NCI-H2196 treated with DMSO at 0.1 percent for 48 hours (cell line): ENCODE measurements around the gene PAX9.
A peak's percentile ranks its signal among the peaks of the same experiment; 100 is the strongest.

ENCODE experiments used
- DNase-seq: peaks from one replicate; lab custom pipeline; 2025; ENCODE audit not compliant: unreplicated experiment; lab: John Stamatoyannopoulos, UW

The PAX9 gene

DNA sequence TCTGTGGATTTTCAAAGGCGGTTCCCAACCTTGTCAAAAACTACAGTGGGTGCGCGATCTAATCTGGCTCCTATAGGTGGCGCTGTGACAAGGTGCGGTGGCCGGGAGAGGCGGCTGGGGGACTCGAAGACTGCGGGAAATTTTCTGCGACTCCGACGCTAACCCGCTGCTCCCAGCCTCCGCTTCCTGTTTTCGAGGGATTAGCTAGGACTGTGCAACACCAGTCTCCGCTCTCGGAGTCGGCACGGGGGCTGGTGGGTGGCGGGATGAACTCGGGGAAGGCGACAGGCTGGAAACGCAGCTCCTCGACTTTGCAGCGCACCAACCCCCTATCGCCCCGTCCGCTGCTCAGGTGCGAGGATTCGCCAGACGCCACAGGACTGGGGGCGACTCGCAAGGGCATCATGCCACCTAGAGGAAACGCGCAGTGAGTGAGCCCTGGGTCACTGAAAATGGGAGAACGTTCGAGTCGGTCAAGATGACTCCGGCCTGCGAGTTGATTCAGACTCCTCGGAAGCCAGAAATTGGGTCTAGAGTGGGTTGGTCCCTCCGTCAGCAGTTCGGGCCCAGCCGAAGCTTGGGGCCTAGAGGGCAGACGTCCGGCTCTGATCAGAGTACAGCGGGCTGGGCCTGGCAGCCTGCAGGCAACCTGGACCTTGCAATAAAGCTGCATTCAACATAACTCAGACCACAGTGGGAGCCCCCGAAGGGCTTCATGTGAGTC lies 5.5 kb upstream of the PAX9 start:
- peak; percentile 36 for DNase-seq

DNA sequence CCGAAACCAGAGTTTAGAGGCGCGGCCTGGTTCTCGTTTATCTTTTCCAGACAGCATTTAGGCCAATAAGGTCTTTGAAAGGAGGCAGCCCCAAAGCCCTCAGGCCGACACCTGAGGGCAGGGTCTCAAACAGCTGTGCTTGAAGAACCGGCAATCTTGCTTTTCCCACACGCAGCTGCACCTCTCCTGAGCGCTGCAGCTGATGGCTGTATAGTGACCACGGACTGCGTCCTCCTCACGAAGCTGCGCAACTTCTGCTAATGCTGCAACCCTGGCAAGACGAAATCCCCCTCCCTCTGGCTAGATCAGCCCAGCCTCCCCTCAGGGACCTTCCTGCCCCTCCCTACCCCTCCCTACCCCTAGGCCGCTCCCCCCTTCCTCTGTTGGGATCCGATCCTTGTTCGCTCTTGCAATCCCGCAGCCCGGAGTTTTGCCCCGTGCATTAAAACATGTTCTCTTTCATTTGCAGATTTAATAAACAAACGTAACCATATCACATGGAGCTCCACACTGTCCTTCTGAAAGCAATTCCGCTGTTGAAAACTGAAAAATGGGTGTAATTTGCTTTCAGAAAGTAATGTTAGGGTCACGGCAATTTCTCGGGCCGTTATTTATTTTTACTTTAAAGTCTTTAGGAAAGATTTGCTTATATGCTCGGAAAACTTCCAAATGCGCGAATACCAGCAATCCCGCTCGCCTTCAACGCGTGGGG lies 4.8 kb upstream of the PAX9 start:
- no peak for DNase-seq

DNA sequence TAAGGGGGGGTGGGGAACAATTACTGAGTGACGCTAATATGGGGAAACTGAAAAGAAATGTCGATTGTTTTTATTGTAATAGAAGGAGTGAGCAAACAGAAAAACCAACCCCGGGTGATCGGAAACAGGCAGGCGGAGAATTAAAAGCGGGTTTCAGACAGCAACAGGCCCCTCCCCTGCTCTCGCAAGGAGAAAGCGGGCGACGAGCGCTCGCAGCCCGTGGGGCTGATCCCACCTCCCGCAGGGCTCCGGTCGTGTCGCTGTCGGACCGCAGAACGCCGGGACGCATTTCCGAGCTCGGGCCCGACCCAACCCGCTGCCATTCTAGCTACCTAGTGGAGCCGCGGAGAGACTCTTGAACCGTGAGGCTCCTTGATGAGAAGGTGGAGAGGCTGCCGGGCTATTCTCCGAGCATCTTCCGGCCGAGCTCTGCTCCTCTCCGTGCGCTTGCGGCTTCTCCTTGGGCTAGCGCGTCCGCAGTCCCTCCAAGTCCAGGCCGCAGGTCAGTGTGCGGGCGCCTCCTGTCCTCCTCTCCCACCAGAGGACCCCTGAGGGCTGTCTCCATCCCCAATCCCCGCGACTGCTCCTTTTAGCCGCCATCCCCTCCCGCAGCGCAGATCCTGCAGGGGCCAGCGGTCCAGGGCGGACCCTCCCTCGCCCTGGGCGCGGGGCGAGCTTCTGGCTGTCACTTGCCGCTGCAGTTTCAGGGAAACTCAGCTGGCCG lies 4.1 kb upstream of the PAX9 start:
- DNase-seq, result no peak

DNA sequence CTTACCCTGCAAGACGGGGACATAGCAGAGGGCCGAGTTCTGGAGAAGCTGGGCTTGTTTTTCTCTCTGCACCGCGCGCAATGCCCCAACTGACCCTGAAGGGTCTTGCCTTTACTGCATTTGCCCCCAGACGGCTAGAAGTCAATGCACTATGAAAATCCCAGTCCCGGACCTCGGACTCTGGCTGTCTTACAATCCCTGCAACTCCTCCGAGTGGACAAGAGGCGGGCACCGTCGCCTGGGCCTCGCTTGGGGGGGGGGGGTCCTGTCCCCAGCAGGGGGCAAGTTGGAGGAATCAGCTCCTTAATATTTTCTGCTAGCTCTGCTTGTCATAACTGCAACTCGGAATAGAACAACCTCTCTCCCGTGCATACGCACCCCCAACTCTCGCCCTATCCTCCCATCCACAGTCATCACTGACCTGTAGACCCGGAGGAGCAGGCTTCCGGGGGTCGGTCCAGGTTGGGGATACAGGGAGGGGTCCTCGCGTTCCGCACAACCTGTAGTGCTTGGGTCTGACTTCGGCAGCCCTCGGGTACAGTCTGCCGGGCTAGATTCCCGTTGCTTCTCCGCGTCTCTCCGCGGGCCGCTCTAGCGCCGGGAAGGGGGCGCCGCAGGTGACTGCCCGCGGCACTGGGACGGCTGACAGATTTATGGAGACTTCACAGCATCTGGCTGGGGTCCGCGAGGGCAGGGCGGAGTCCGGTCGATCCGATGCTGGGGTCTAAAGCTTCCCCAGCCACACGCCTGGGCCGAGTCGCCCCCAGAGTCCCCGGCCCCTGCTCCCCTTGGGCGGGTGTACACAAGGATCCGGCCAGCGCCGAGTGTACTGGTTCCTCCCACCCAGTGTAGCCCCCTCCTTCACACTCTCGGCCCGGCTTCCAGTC lies 3.3 kb upstream of the PAX9 start:
- no peak for DNase-seq

DNA sequence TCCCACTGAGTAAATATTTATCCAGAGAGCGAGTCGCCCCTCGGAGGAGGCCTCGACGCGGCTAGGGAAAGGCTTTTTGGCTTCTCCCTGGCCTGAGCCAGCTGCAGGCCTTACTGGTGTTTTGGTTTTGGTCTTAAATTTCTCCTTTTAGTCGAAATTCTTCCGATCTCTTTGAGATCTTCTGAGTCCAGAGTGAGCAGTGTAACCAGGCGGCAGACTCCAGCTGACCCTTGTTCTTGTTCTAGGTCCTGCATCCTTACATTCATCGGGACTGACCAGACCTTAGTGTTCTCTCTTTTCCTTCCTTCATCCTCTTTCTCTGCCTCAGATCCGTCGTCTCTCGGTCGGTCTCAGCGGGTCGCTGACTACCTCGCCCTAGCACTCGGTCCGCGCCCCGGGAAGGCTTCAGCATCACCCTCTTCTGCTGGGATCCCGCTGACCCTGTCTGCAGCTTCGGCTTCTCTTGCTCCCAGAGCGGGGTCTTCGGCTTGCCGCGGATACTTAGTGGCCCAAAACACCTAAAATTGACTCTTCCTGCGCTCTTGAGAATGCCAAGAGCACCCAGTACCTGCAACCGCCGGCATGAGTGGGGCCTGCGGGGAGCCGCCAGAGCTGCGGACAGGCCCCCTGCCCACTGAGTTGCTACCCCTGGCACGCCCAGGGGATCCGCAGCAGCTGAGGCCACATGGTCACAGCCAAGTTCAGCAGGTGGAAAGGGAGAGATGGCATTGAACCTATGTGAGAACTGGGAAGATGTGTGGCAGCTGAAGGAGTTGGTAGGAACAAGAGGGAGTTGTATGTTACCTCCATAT lies 2.4 kb upstream of the PAX9 start:
- DNase-seq, result no peak

DNA sequence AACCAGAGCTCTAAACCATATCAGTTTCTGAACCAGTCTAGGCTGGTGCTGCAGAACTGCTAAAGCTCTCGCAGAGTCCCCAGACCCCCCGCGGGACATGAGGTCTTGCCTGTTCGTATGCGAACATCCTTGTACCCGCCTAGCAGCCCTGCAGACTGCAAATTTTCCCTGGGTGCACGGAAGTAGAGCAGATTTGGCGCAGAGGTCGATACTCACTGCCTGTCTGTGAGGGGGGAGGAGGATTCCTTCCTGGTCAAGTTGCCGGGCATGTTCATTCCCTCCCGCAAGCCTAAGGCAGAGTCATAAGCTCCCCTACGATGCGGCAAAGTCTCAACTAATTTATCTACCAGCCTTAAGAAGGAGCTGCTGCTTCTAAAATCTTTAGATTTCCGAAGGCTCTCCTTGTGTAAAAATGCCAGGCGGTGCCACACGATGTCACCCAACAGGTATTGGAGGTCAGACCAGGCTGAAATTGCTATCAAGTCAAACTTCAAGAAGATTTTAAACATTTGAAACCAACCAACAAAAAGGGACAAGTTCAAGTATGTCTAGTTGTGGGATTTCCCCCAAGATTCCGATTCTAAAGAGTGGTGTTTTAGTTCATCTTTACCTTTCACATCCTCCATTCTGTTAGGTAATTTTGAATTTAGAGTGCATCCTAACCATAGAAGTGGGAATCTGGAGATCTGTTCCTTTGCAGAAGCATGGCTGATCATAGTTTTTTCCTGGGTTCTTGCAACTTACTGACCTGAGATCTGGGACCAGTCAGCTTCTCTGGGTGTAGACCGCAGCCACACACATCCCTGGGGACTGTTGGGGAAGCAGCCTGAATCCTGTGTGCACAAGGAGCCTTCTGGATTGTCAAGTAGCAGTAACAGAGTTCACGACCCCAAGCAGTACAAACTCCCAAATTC lies 1.6 kb upstream of the PAX9 start:
- DNase-seq, result no peak

DNA sequence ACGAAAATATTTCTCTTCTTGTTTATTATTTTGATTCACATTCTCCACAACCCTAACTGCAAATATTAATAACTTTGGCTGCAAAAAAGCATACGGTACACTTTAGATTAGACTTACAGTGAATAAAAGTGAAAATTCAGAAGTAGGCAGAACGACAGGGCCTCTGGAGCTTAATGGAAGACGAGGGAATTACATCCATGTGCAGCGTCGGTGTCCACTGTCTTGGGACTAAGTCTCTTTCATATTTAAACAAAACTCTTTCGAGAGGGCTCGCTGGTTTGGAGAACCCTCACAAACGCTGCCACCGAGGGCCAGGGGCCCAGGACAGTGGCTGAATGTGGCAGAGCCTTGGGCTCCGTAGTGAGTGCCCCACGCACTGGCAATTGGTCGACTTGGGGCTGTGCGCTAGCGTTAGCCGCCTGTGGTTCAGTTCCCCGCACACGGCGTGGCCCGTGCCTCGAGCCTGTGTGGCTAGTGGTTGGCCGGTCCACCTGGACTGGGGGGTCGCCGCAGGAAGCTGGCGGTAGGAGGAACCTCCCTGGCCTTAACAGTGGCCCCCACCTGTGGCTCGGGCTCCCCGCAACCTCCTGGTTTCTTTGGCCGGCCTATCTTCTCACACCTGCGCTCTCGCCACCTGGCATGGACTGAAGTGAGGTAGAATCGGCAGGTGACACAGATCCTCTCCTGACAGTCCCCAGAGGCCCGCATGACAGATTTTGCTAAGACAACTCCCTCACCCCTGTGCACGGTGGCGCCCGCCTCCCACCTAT lies 739 bp upstream of the PAX9 start:
- DNase-seq, result no peak

DNA sequence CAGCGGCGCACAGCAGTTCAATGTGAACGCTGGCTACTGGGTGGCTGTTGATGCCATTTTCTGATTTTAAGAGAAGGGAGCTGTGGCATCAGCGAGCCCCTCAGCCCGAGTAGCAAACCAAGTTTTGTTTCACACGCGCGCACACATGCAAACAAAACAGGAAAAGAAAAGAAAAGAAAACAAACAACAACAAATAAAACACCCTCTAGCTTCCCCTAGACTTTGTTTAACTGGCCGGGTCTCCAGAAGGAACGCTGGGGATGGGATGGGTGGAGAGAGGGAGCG lies 540 bp downstream of the PAX9 start:
- no peak for DNase-seq

DNA sequence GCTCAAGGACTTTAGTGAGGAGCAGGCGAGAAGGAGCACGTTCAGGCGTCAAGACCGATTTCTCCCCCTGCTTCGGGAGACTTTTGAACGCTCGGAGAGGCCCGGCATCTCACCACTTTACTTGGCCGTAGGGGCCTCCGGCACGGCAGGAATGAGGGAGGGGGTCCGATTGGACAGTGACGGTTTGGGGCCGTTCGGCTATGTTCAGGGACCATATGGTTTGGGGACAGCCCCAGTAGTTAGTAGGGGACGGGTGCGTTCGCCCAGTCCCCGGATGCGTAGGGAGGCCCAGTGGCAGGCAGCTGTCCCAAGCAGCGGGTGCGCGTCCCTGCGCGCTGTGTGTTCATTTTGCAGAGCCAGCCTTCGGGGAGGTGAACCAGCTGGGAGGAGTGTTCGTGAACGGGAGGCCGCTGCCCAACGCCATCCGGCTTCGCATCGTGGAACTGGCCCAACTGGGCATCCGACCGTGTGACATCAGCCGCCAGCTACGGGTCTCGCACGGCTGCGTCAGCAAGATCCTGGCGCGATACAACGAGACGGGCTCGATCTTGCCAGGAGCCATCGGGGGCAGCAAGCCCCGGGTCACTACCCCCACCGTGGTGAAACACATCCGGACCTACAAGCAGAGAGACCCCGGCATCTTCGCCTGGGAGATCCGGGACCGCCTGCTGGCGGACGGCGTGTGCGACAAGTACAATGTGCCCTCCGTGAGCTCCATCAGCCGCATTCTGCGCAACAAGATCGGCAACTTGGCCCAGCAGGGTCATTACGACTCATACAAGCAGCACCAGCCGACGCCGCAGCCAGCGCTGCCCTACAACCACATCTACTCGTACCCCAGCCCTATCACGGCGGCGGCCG lies 1.1 kb downstream of the PAX9 start:
- DNase-seq, result no peak

DNA sequence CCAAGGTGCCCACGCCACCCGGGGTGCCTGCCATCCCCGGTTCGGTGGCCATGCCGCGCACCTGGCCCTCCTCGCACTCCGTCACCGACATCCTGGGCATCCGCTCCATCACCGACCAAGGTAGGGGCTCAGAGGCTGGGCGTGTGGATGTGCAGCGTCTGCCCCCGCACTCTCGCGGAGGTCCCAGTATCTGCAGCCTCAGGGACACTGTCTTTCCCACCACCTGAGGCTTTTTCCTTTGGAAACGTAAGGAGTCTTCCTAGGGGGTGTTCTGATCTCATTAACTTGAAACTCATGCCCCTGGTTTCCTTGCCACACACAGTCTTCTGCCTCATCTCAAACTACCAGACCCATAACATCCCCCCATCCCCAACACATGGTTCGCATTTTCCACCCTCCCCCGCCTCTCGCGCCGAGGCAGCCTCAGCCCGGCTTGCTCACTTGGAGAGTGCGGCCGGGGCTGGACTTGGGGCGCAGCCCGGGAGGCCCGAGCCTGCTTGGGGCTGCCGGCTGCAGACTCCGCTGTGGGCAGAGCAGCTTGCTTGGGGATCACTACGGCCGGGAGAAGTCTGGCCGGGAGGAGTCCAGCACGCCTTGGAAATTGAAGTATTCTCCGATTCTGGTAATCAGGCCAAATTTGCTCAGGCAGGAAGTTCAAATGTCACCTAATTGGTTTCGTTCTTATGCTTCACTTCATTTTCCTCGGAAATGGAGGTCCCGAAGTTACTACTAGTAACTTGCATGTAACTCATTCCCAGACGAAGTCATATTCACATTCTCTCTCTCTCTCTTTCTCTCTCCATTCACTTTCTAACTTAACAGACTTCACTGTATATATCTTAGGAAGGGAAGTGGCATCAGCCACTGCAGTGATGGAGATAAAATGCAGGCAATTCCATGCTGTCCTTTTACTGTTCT lies 2.0 kb downstream of the PAX9 start:
- no peak for DNase-seq

DNA sequence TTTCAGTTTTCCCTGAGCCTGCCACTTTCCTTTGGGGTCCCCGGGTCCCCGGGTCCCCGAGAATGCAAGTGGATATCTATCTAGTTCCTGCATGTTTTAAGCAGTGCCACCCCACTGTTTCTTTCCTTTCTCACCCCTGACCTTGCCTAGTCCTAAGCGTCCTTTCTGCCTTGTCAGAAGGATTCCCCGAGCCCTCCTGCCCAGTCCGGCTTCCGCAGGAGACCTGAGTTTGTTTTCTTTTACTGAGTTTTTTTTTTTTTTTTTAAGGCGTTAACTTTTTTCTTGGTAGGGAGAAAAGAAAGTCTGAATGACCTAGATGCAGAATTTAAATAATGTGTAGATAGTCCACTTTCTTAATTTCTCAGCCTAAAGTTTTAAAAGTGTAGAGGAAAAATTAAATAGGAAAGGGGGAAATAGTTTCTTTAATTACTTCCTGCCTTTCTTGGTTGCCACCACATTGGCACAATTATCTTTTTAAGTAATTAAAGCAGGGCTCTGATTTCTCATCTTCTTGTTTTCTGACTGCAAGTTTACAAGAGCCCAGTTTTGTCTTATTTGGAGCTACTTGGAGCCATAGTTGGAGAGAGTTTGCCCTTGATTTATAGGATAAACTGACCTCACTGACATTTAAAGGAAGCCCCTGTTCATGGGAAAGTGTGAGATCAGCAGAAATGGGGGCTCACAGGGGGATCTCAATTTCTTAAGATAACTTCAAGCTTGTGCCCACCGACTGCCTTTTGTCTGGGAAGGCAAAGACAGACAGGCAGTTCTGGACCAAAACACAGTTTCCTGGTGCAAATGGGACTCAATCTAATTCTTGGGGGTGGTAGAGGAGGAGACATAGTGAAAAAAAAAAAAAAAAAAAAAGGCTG lies 2.9 kb downstream of the PAX9 start:
- no peak for DNase-seq

DNA sequence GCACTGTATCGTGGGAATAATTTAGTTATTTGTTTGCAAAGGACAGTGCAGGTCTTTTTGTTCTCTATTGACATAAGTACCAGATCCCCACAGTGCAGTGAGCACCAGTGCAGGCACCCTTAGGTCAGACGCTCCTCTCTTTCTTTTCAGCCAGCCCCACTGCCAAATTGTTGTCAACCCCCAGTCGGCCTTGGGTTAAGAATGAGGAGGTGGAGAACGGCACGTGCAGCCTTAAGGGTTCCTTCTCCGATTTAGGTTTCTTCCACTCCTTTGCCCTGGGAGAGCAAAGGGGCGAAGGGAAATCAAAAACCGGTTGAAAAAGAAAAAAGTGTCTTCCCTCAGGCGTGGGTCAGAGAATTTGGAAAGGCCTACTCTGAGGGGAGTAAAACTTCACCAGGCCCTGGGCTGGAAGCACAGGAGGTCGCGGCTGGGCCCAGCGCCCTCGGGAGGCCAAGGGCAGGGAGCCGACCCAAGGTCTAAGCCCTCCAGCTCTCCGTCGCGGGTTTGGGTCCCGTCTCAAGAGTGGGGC lies 4.3 kb downstream of the PAX9 start:
- DNase-seq, result no peak

DNA sequence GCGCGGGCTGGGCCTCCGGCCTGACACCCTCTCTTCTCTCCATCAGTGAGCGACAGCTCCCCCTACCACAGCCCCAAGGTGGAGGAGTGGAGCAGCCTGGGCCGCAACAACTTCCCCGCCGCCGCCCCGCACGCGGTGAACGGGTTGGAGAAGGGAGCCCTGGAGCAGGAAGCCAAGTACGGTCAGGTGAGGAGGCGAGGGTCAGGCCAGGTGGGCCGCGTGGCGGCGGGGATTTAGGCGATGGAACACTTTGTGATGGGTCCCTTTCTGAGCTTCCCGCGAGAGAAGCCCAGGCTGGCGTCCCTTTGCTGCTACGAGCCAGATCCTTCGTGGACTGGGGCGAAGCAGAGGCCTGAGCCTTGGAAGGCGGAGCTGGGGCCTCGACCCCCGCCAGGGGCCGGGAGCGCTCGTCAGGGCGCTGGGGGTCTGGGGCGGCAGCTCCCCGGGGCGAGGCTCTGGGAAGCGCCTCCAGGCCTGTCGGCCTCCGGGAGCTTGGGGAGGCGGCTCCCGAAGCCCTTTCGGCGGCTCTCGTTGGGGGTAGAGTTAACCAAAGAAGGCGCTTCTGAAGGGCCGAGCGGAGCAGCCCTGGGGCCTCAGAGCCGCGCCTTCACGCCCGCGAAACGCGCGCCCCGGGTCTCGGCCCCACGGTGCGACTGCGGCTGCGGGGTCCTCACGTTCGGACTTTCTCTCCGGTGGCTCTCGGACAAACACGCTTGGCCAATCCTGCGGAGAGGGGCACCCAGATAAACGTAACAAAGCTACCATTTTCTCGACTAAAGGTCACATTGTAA lies 5.0 kb downstream of the PAX9 start:
- no peak for DNase-seq

DNA sequence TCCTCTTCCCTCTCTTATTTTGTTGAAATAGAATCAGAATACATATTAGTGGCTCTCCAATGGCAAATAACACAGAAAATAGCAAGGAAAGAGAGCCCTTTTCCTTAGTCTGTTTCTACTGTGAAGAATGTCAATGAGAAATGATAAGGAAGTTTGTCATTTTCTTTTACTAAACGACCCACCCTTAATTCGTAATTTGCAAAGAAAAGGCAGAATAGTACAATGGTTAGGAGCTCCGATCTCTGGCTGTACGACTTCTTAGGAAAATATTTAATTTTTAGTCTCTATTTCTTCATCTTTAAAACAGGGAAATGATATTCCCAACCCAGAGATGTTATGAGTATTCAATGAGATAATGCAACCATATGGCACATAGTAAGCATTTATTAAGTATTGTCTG lies 6.0 kb downstream of the PAX9 start:
- no peak for DNase-seq

DNA sequence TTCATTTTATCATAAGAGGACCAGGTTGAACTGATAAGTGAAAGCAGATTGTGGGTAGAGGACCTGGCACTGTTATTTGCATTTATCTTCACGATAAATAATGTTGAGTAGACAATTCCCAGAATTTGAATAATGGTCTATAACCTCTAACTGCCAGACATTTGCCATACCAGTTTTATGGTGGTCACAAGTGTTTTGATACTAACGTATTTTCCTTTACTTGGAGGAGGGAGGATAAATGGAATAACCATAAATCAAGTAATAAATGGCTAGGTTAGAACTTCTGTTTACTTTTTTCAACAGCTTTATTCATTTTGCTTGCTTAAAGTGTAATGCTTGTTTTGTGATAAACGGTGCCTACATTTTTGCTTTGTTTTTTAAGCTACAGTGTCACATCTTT lies 9.5 kb downstream of the PAX9 start:
- no peak for DNase-seq
